ENCODE data around the gene DNAJC9. TPM values are rescaled to one million over a fixed set of nuclear protein-coding genes. Genes with fewer than 3 reads are reported as not detected.
A peak's percentile ranks its signal among the peaks of the same experiment; 100 is the strongest.
"Not testable (repeated sequence)": the region's sequence is repeated elsewhere in the genome, so short reads cannot be mapped to it uniquely, and the experiment has no call there.

Gene DNAJC9
- total RNA-seq, 4 donors from 2014 or later: 7.2 to 10.0 (median 8.9) TPM

DNA sequence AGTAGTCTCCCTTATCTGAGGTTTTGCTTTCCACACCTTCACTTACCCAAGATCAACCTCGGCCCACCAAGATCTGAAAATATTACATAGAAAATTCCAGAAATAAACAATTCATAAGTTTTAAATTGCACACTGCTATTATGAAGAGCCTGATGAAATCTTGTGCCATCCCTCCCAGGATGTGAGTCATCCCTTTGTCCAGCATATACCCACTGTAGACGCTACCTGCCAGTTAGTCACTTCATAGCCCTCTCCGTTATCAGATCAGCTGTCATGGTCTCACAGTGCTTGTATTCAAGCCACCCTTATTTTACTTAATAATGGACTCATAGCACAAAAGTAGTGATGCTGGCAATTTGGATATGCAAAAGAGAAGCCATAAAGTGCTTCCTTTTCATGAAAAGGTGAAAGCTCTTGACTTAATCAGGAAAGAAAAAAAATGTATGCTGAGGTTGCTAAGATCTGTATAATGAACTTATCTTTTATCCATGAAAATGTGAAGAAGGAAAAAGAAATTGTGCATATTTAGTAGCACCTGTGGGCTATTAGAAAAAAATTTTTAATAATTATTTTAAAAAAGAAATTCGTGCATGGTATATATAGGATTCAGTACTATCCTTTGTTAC lies 15.2 kb upstream of the DNAJC9 start:
- intact Hi-C loops (cut with DNase I; ENCODE audit: low total_unique reads): loop anchor here (10.0 kb wide), 1 partner anchor 383 kb away; the partner anchor contains the start of gene MYOZ1
- Histone ChIP-seq H3K36me3 (no peaks in the 10 kb centered on the region), H3K27ac (no peak overlapping the region), H3K27me3 (no peaks in the 10 kb centered on the region), H3K4me3 (no peak overlapping the region), H3K9me3 (no peaks in the 10 kb centered on the region), H3K4me1 (no peaks in the 10 kb centered on the region)
- in situ Hi-C loops (cut with MboI; ENCODE audit: low sequenced_read_pairs in 4 of 4): loop anchor here in 1 of 4 donors (25.0 kb wide), 1 partner anchor 375 kb away; the partner anchor contains the start of gene MYOZ1
- DNase-seq: no peak
- TF ChIP-seq POLR2A (IDR thresholded peaks at IDR 0.05): no peak
- TF ChIP-seq, protein P1, sequence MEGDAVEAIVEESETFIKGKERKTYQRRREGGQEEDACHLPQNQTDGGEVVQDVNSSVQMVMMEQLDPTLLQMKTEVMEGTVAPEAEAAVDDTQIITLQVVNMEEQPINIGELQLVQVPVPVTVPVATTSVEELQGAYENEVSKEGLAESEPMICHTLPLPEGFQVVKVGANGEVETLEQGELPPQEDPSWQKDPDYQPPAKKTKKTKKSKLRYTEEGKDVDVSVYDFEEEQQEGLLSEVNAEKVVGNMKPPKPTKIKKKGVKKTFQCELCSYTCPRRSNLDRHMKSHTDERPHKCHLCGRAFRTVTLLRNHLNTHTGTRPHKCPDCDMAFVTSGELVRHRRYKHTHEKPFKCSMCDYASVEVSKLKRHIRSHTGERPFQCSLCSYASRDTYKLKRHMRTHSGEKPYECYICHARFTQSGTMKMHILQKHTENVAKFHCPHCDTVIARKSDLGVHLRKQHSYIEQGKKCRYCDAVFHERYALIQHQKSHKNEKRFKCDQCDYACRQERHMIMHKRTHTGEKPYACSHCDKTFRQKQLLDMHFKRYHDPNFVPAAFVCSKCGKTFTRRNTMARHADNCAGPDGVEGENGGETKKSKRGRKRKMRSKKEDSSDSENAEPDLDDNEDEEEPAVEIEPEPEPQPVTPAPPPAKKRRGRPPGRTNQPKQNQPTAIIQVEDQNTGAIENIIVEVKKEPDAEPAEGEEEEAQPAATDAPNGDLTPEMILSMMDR (IDR thresholded peaks at IDR 0.05 in 4 of 5, conservative IDR thresholded peaks at IDR 0.05 in 1 of 5): no peak
- no peak for ATAC-seq

DNA sequence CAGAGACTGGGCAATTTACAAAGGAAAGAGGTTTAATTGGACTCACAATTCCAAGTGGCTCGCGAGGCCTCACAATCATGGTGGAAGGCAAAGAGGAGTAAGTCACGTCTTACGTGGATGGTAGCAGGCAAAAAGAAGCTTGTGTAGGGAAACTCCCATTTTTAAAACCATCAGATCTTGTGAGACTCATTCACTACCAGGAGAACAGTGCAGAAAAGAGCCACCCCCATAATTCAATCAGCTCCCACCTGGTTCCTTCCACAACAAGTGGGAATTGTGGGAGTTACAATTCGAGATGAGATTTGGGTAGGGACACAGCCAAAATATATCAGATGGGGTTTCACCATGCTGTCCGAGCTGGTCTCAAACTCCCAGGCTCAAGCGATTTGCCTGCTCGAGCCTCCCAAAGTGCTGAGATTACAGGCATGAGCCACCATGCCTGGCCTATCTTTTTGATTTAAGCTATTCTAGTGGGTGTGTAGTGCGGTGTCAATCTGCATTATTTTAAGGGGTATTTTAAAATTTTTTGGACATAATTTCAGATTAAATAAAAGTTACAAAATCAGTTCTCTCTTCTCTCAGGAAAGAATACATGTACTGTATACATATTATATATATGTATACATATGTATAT lies 14.4 kb upstream of the DNAJC9 start:
- no peak for DNase-seq
- TF ChIP-seq, protein P1 (IDR thresholded peaks at IDR 0.05 in 4 of 5, conservative IDR thresholded peaks at IDR 0.05 in 1 of 5): no peak
- no peak for TF ChIP-seq POLR2A (IDR thresholded peaks at IDR 0.05)
- H3K27me3 ChIP-seq: no peaks in the 10 kb centered on the region
- H3K9me3 ChIP-seq: no peaks in the 10 kb centered on the region
- no peak overlapping the region for H3K4me3 ChIP-seq
- intact Hi-C loops (cut with DNase I; ENCODE audit: low total_unique reads): loop anchor here (10.0 kb wide), 1 partner anchor 383 kb away; the partner anchor contains the start of gene MYOZ1
- no peak overlapping the region for H3K27ac ChIP-seq
- no peaks in the 10 kb centered on the region for H3K36me3 ChIP-seq
- H3K4me1 ChIP-seq: no peaks in the 10 kb centered on the region
- no peak for ATAC-seq
- in situ Hi-C loops (cut with MboI; ENCODE audit: low sequenced_read_pairs in 4 of 4): loop anchor here in 1 of 4 donors (25.0 kb wide), 1 partner anchor 376 kb away; the partner anchor contains the start of gene MYOZ1

DNA sequence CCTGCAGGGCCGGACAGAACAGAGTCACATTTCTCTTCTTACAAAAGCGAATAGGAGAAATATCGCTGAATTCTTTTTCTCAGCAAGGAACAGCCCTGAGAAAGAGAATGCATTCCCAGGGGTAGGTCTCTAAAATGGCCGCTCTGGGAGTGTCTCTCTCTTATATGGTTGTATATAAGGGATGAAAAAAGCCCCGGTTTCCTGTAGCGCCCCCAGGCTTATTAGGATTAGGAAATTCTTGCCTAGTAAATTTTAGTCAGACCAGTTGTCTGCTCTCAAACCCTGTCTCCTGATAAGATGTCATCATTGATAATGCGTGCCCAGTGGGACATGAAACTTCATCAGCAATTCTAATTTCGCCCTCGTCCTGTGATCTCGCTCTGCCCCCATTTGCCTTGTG lies 11.6 kb upstream of the DNAJC9 start:
- ATAC-seq; H3K27me3 ChIP-seq; H3K4me3 ChIP-seq; intact Hi-C loops (cut with DNase I; ENCODE audit: low total_unique reads); H3K4me1 ChIP-seq; H3K27ac ChIP-seq; H3K9me3 ChIP-seq; DNase-seq; H3K36me3 ChIP-seq: not testable (repeated sequence)
- in situ Hi-C loops (cut with MboI; ENCODE audit: low sequenced_read_pairs in 4 of 4): loop anchor here in 1 of 4 donors (25.0 kb wide), 1 partner anchor 379 kb away; the partner anchor contains the start of gene MYOZ1

DNA sequence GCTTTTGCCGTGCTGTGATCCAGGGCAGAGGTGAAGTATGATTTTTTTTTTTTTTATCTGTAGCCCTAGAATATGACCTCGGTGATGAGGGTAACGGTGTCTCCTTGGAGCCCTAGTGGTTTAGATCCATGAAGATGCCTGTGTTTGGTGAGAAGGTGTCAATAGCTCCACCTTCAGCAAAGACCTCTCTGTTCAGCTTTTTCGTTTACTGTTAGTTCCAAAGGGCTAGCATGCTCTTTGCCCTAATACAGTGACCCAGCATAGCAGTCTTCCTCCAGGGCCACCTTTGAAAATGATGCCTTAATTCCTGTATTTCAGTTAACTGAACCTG lies 6.1 kb upstream of the DNAJC9 start:
- Histone ChIP-seq H3K4me1 (peaks cover 25% of the 10 kb centered on the region in 2 donors), H3K4me3 (peak overlapping the region; percentile 78 to 98 (median 88)), H3K36me3 (peaks cover 0 to 23% of the 10 kb centered on the region in 2 donors), H3K27me3 (no peaks in the 10 kb centered on the region), H3K9me3 (no peaks in the 10 kb centered on the region), H3K27ac (peak overlapping the region; percentile 89 to 99 (median 96))
- no peak for TF ChIP-seq POLR2A (IDR thresholded peaks at IDR 0.05)
- TF ChIP-seq, protein P1 (IDR thresholded peaks at IDR 0.05 in 4 of 5, conservative IDR thresholded peaks at IDR 0.05 in 1 of 5): no peak
- DNase-seq: no peak
- in situ Hi-C loops (cut with MboI; ENCODE audit: low sequenced_read_pairs in 4 of 4): loop anchor here in 1 of 4 donors (25.0 kb wide), 1 partner anchor 384 kb away; the partner anchor contains the start of gene MYOZ1
- intact Hi-C loops (cut with DNase I; ENCODE audit: low total_unique reads): loop anchor here (2.0 to 5.0 kb wide), 3 partner anchors 156 to 244 kb away; partner anchors contain the start of genes ANXA7, P4HA1 and PPP3CB
- no peak for ATAC-seq

All from gastrocnemius medialis (tissue), 4 donors.